HG02571 (cell line): ENCODE results near the gene ABLIM1.

ENCODE experiments used
- ATAC-seq: cut with Tn5 transposase; IDR thresholded peaks from one replicate; pipeline ENCODE4 v1.9.1; 2021; ENCODE audit warnings: mild to moderate bottlenecking, moderate library complexity; ENCODE audit not compliant: unreplicated experiment

ABLIM1 gene

GRCh38 chr10:114590993-114591392, 67.1 kb downstream of the ABLIM1 start:
- no peak for ATAC-seq

- no peak for ATAC-seq
These were observed 73.7 kb downstream of the ABLIM1 start for GRCh38 chr10:114584419-114584818.

- no peak for ATAC-seq
These were observed 77.0 kb downstream of the ABLIM1 start for GRCh38 chr10:114581071-114581470.

- ATAC-seq, result no peak
These were observed 80.9 kb downstream of the ABLIM1 start for GRCh38 chr10:114577133-114577532.

- ATAC-seq, result no peak
These were observed 81.4 kb downstream of the ABLIM1 start for GRCh38 chr10:114576716-114577115.

- no peak for ATAC-seq
These were observed 82.0 kb downstream of the ABLIM1 start for GRCh38 chr10:114576132-114576487.

GRCh38 chr10:114575417-114576131, 82.5 kb downstream of the ABLIM1 start:
- no peak for ATAC-seq

GRCh38 chr10:114573330-114574045, 84.6 kb downstream of the ABLIM1 start:
- ATAC-seq, result no peak

- no peak for ATAC-seq
These were observed 86.6 kb downstream of the ABLIM1 start for GRCh38 chr10:114571316-114571999.

- no peak for ATAC-seq
These were observed 92.0 kb downstream of the ABLIM1 start for GRCh38 chr10:114566064-114566463.

GRCh38 chr10:114565066-114565465, 93.0 kb downstream of the ABLIM1 start:
- no peak for ATAC-seq

GRCh38 chr10:114561008-114561523, 97.0 kb downstream of the ABLIM1 start:
- ATAC-seq, result no peak

GRCh38 chr10:114560144-114560543, 97.9 kb downstream of the ABLIM1 start:
- no peak for ATAC-seq

GRCh38 chr10:114559636-114560035, 98.4 kb downstream of the ABLIM1 start:
- no peak for ATAC-seq

- no peak for ATAC-seq
These were observed 100.2 kb downstream of the ABLIM1 start for GRCh38 chr10:114557854-114558253.

GRCh38 chr10:114556236-114557122, 101.6 kb downstream of the ABLIM1 start:
- ATAC-seq, result no peak

GRCh38 chr10:114553436-114553835, 104.6 kb downstream of the ABLIM1 start:
- no peak for ATAC-seq

- no peak for ATAC-seq
These were observed 106.0 kb downstream of the ABLIM1 start for GRCh38 chr10:114552050-114552449.

- ATAC-seq, result no peak
These were observed 106.5 kb downstream of the ABLIM1 start for GRCh38 chr10:114551636-114551972.

GRCh38 chr10:114550756-114551635, 107.1 kb downstream of the ABLIM1 start:
- no peak for ATAC-seq
